ENCODE results near the gene CRIP1.
A peak's percentile ranks its signal among the peaks of the same experiment; 100 is the strongest.

CRIP1 gene

DNA sequence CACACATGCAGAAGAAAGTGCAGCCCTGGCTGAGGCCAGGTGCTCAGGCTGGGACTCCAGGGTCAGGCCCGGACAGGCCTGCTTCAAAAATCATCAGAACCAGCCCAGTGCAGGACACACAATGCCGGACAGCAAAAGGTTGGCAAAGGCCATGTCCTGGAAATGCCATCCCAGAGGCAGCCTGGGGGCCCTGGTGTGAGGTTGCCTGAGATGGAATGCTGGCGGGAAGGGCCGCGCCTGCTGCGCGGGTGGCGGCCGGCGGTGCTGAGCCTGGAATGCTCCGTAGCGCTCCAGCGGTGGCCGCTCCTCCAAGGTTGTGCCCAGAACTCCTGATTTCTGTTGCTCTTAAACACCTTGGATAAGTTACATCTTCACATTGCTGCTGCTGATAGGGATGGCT lies 33.7 kb upstream of the CRIP1 start:
- DNase-seq, result no peak

- DNase-seq, result no peak
Measured at GRCh38 chr14:105453847-105454246, 32.8 kb upstream of the CRIP1 start.

GRCh38 chr14:105455086-105455640 lies 31.5 kb upstream of the CRIP1 start:
- no peak for DNase-seq

DNA sequence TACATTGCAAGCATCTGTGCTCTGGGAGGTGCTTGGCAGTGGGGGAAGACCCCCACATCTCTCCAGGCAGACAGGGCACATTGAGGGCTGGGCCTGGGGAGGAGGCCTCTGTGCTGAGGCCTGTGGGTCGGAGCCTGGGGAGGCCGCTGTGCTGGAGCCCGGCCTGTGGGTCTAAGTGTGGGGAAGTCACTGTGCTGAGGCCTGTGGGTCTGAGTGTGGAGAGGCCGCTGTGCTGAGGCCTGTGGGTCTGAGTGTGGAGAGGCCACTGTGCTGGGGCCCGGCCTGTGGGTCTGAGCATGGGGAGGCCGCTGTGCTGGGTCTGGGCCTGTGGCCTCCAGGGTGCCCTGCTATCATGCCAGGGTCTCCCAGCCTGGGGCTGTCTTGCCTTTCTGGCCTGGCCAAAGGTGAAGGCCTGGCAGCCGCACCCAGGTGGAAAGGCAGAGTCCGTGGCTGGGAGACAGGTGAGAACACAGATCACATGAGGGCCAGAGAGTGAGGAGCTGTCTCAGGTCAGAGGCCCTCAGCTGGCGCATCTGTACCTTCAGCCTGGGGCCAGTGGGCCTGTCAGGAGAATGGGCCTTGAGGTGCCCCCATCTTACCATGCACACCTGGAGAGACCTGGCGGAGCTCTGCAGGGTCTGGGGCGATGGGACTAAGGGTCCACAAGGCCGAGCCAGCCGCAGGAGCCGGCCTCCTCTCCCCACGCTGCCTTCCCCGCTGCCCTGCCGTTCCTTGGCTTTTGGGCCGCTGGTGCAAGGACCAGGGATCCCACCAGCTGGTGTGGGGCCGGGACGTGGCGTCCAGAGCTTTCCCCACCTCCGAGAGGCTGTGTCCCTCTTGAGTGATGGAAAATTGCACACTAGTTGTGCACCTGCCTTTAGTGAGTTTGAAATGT lies 30.7 kb upstream of the CRIP1 start:
- DNase-seq, result no peak

DNA sequence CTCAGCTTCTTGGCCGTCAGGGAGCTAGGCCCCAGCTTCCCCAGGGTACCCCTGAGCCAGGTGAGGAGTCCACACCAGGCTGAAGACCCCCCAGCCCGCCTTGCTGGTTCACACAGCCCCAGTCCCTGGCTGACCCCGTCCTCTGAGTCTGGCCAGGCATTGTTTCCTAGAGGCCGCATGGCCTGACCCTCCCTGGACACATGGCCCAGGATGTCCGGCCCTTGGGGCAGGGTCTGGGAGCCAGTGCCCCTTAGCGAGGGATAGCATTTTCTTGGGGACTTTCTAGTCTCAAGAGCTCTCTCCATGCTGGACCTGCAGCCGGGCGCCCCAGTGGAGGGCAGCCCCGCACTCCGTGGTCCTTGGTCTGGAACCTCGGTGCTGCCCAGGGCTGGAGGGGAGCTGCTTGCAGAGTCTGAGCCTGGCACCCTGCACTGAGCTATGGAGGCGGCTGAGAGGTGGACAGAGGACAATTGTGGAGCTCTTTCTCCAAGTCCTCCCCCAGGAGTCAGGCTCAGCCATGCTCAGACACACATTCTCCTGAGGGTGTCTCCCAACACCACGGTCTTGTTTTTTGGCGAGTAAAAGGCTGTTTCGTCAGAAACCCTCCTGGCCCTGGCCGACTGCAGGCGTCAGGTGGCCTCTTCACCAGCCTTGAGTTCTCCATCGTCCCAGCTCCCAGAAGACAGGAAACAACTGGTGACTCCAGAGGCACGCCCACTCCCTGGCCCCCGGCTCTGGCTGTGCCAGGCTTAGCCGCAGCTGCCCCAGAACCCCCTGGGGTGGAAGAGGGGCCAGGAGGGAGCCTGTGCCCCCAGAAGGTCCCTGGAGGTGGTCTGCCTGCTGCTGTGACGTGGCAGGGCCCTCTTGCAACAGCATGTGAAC lies 29.7 kb upstream of the CRIP1 start:
- DNase-seq, result no peak

DNA sequence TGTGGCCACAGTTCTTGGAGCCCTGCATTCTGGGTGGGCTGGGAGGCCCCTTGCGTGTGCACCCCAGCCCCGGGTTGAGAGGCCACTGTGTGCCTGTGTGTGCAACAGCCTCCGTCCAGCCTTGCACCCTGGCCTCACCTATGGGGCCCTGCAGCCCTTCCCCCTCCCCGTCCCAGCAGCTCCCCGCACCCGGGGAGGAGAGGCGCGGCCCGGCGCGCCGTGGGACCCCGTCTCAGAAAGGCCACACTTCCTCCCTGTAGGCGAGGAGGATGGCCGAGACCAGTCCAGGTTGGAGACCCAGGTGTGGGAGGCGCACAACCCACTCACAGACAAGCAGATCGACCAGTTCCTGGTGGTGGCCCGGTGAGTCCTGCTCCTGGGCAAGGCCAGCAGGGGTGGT lies 28.7 kb upstream of the CRIP1 start:
- no peak for DNase-seq

DNA sequence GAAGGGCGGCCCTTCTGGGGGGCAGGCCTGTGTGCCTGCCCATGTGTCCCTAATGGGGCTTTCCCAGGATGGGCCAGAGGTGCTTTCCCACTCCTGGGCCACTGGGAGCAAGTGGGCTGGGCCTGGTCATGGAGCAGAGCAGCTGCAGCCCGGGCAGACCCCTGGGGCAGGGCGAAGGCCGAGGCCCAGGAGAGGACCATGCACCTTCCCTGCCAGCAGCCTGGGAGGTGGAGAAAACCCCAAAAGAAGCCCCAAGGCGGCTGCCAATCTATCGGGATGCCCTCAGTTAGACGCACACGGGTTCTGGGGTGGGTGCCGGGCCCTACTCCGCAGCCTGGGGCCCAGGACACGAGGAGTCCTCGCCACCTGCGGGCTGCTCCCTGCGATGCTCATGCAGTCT lies 28.1 kb upstream of the CRIP1 start:
- DNase-seq, result no peak

DNA sequence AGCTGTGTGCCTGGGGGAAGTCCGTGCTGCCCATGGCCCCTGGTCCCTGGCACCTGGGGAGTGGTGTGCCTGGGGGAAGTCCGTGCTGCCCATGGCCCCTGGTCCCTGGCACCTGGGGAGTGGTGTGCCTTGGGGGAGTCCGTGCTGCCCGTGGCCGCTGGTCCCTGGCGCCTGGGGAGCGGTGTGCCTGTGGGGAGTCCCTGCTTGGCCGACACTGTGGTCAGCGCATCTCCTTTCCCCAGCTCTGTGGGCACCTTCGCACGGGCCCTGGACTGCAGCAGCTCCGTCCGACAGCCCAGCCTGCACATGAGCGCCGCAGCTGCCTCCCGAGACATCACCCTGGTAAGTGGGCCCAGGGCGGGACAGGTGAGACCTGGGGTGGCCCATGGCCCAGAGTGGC lies 26.6 kb upstream of the CRIP1 start:
- no peak for DNase-seq

DNA sequence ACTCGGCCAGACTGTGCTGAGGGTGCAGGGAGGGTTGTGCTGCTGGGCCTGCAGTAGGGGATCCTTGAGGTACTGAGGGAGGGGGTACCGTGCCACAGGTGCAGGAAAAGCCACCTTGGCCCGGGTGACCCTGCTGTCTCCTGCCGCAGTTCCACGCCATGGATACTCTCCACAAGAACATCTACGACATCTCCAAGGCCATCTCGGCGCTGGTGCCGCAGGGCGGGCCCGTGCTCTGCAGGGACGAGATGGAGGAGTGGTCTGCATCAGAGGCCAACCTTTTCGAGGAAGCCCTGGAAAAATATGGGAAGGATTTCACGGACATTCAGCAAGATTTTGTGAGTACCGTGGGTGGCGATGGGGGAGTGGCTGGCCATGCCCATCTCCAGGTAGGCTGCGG lies 26.1 kb upstream of the CRIP1 start:
- DNase-seq, result no peak

DNA sequence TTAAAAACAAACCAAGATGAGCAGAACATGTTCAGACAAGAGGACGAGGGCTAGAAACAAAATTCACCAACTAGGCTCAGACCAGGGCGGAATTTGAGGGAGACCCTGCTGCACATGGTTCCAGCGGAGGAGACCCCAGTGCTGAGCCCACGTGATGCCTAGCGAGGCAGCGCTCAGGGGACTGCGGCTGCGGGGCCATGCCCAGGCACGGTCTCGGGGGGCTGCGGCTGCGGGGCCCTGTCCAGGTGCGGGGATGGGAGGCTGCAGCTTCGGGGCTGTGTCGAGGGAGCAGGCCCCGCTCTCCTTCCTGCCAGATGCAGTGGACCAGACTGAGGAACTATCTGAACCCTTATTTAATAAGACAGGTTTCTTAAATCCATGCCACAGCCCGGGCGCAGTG lies 24.8 kb upstream of the CRIP1 start:
- no peak for DNase-seq

GRCh38 chr14:105464501-105464900 lies 22.2 kb upstream of the CRIP1 start:
- no peak for DNase-seq

DNA sequence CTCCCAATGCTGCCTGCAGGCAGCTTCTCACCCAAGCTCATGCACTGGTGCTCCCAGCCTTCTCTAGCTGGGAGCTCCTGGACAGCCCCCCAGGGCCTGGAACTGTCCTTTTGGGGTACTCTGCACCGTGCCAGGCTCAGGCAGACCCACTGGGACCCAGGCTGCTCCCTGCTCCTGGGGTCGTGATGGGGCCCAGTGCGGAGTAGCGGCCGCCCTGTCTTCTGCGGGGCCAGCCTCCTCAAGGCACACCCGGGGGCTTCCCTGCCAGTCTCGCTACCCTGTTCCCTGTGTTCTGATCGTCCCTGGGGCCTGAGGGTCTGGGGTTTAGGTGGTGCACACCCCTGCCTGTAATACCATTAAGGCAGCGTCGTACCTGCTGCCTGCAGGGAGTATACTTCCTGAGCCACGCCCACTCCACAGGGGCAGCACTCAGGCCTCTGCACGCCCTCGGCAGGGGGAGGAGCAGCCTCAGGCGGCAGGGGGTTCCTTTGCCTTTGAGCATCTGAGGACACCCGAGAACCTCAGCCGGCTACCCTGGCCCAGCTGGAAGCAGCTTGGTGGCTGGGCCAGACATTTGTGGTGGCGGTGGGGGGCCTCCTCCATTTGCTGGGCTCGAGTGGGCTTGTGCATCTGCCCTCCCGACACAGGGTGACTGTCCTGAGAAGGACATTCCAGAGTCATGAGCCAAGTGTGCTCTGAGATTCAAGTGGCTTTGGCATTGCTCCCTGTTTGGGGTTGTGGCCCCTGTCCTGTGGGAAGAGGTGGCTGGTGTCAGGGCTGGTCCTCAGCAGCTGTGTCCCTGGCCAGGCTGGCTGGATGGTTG lies 21.3 kb upstream of the CRIP1 start:
- DNase-seq, result no peak

- DNase-seq, result no peak
Measured at GRCh38 chr14:105466531-105467248, 20.0 kb upstream of the CRIP1 start.

- DNase-seq, result no peak
Measured at GRCh38 chr14:105467249-105467941, 19.3 kb upstream of the CRIP1 start.

DNA sequence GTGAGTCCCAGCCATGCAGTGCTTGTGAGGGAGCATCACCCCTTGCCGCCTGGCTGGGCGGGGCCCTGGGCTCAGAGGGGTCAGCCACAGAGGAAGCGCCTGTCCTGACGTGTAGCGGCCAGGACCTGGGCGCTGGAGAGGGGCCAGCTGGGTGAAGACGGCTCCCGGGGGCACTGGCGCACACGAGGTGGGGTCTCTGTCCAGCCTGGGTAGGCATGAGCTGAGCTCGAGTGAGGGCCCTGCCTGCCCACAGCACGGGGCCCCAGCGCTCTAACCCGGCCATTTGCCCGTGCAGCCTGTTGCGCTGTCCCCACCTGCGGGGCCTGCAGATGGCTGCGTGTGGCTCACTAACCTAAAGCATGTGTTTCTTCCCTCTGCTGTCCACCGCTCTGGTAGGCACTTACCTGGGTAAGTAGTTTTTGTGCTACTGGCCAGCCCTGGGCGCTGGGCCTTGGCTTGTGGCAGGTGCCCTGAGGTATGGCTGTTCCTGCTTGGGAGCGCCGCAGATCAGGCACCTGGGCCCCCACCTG lies 18.7 kb upstream of the CRIP1 start:
- DNase-seq, result no peak

- peak; percentile 51 for DNase-seq
Measured at GRCh38 chr14:105468621-105469241, 18.0 kb upstream of the CRIP1 start.

DNA sequence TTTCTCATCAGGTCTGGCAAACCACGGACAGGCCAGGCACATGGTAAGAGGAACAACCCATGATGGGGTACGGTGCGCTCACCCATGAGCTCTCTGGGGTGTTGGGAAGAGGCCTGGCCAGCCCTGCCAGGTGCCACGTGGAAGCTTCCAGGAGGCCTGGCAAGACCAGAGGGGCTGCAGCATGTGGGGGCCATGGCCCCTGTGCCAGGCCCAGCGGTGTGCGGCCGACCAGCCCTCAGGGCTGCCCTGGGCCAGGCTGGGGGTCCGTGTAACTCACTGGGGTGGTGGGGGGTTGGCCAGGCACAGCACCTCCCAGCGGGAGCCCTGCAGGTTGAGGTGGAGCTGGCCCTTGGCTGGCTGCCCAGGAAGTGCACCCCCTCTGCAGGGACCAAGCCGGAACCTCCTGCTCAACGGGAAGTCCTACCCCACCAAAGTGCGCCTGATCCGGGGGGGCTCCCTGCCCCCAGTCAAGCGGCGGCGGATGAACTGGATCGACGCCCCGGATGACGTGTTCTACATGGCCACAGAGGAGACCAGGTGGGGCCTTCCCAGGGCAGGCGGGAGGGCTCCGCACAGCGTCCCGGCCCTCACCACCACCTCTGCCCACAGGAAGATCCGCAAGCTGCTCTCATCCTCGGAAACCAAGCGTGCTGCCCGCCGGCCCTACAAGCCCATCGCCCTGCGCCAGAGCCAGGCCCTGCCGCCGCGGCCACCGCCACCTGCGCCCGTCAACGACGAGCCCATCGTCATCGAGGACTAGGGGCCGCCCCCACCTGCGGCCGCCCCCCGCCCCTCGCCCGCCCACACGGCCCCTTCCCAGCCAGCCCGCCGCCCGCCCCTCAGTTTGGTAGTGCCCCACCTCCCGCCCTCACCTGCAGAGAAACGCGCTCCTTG lies 17.0 kb upstream of the CRIP1 start:
- no peak for DNase-seq

DNA sequence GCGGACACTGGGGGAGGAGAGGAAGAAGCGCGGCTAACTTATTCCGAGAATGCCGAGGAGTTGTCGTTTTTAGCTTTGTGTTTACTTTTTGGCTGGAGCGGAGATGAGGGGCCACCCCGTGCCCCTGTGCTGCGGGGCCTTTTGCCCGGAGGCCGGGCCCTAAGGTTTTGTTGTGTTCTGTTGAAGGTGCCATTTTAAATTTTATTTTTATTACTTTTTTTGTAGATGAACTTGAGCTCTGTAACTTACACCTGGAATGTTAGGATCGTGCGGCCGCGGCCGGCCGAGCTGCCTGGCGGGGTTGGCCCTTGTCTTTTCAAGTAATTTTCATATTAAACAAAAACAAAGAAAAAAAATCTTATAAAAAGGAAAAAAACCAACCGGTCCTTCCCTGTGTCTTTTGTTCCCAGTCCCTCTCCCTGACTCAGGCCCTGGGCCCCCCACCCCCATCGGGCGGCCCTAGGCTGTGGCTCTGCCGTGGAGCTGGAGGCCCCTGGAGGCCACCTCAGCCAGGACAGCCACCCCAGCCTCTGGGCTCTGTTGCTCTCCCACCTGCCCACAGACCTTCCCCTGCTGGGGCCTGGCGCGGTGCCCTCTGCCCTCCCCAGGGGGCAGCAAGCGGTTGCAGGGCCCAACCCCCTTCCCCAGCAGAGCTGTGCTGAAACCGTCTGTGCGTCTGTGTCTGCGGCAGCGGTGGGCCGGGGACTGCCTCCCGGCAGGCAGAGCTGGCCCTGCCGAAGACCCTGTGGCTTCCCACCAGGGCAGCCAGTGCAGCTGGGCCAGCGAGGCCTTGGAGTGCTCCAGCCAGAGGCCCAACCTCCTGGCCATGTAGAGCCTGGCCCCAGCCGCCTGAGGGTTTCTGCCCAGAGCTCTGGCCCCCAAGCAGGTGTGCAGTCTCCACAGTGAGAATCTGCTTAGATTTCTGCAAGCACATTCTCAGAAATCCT lies 16.1 kb upstream of the CRIP1 start:
- DNase-seq, result peak; percentile 48

Measured in right forelimb (tissue), 1 donor.